Breast epithelium (tissue), 4 donors: Measurements from ENCODE around the gene CHCHD6. TPM values are rescaled to one million over a fixed set of nuclear protein-coding genes. Genes with fewer than 3 reads are reported as not detected.

Source experiments
- DNase-seq, 2 donors: peaks; one replicate each; pipeline ENCODE4 v3.0.0-alpha.2; 2019; ENCODE audit warnings: low spot score in 2 of 2
- H3K27ac ChIP-seq, 2 donors: fragments of 200-600 bp; sonication (generic) in 1 of 2; one replicate each; pipeline ENCODE4 v1.5.1; 2016 to 2019; ENCODE audit warnings: mild to moderate bottlenecking in 1 of 2
- H3K27me3 ChIP-seq, 2 donors: fragments of 200-600 bp; sonication (generic) in 1 of 2; one replicate each; pipeline versions ENCODE4 v1.5.1 to v1.6.0; 2017 to 2019; ENCODE audit warnings: control low read depth in 1 of 2, mild to moderate bottlenecking in 1 of 2
- H3K36me3 ChIP-seq: fragments of 200-600 bp; one replicate; pipeline ENCODE4 v1.5.1; 2019
- H3K4me1 ChIP-seq, 2 donors: fragments of 200-600 bp; sonication (generic); one replicate each; pipeline ENCODE4 v1.5.1; 2016 to 2019; ENCODE audit warnings: control low read depth in 1 of 2
- H3K4me3 ChIP-seq, 3 donors: fragments of 200-600 bp; sonication (generic); 1 replicate in 2 of 3; 2 replicates in 1 of 3; pipeline ENCODE4 v1.5.1; 2016 to 2019; ENCODE audit warnings: mild to moderate bottlenecking in 3 of 3, moderate library complexity in 2 of 3
- H3K9me3 ChIP-seq, 2 donors: fragments of 200-600 bp; sonication (generic) in 1 of 2; one replicate each; pipeline ENCODE4 v1.5.1; 2016 to 2019; ENCODE audit warnings: control low read depth in 1 of 2
- CTCF ChIP-seq, 3 donors: fragments of 450-650 bp; IDR thresholded peaks; one replicate each; pipeline ENCODE4 v1.5.1; 2016 to 2017; ENCODE audit warnings: antibody characterized with exemption in 3 of 3, mild to moderate bottlenecking in 3 of 3, moderate library complexity in 3 of 3
- POLR2A ChIP-seq: fragments of 450-650 bp; IDR thresholded peaks from one replicate; pipeline ENCODE4 v1.6.1; 2016; ENCODE audit warnings: antibody characterized with exemption, mild to moderate bottlenecking, moderate library complexity
- POLR2AphosphoS5 ChIP-seq, 3 donors: sonication (generic); formaldehyde crosslinking; IDR thresholded peaks; one replicate each; pipeline ENCODE4 v1.6.1; 2017; ENCODE audit warnings: antibody characterized with exemption in 3 of 3
- intact Hi-C: fragments of 100-400 bp; cut with DNase I; formaldehyde crosslinking; loops from one replicate; pipeline ENCODE4 v1.15.1; 2023; ENCODE audit warnings: low total_unique reads
- total RNA-seq, 3 donors: library from RNA; depleted of rRNA; stranded (reverse); fragments of >200 nt; gene quantifications; one replicate each; pipeline ENCODE4 v1.1.0, GENCODE V29; 2016

The CHCHD6 gene
- total RNA-seq, 3 donors from 2014 or later, result 12.2 to 21.2 (median 19.3) TPM

- TF ChIP-seq CTCF (IDR thresholded peaks at IDR 0.05), result no peak
- no peak for TF ChIP-seq POLR2A
- TF ChIP-seq POLR2AphosphoS5 (IDR thresholded peaks at IDR 0.05), result no peak
- intact Hi-C loops, result no loop called here
- H3K4me1 ChIP-seq, result no peaks in the 10 kb centered on the region
- H3K36me3 ChIP-seq, result no peaks in the 10 kb centered on the region
- no peaks in the 10 kb centered on the region for H3K27me3 ChIP-seq
- H3K27ac ChIP-seq, result no peak overlapping the region
- DNase-seq, result no peak
- H3K9me3 ChIP-seq, result no peaks in the 10 kb centered on the region
- no peak overlapping the region for H3K4me3 ChIP-seq
These were observed 250.3 kb downstream of the CHCHD6 start for GRCh38 chr3:126954141-126954842.

- H3K27me3 ChIP-seq, result no peaks in the 10 kb centered on the region
- H3K4me1 ChIP-seq, result no peaks in the 10 kb centered on the region
- intact Hi-C loops, result no loop called here
- H3K9me3 ChIP-seq, result no peaks in the 10 kb centered on the region
- no peaks in the 10 kb centered on the region for H3K36me3 ChIP-seq
- no peak overlapping the region for H3K4me3 ChIP-seq
- TF ChIP-seq CTCF (IDR thresholded peaks at IDR 0.05), result no peak
- no peak for TF ChIP-seq POLR2A
- no peak for TF ChIP-seq POLR2AphosphoS5 (IDR thresholded peaks at IDR 0.05)
- no peak overlapping the region for H3K27ac ChIP-seq
- peak in 1 of 2 donors; percentile 10 for DNase-seq
These were observed 251.2 kb downstream of the CHCHD6 start for GRCh38 chr3:126955004-126955790.

- H3K36me3 ChIP-seq, result no peaks in the 10 kb centered on the region
- no peaks in the 10 kb centered on the region for H3K9me3 ChIP-seq
- peaks cover 3 to 7% of the 10 kb centered on the region in 2 donors for H3K4me1 ChIP-seq
- no peak for TF ChIP-seq POLR2A
- TF ChIP-seq POLR2AphosphoS5 (IDR thresholded peaks at IDR 0.05), result no peak
- no peak for TF ChIP-seq CTCF (IDR thresholded peaks at IDR 0.05)
- DNase-seq, result peak in 1 of 2 donors; percentile 35
- H3K4me3 ChIP-seq, result no peak overlapping the region
- intact Hi-C loops, result no loop called here
- no peaks in the 10 kb centered on the region for H3K27me3 ChIP-seq
- no peak overlapping the region for H3K27ac ChIP-seq
These were observed 252.3 kb downstream of the CHCHD6 start for GRCh38 chr3:126956361-126956760.

GRCh38 chr3:126956866-126957650 is 253.0 kb downstream of the CHCHD6 start:
- Histone ChIP-seq H3K4me3 (no peak overlapping the region), H3K36me3 (no peaks in the 10 kb centered on the region), H3K4me1 (peaks cover 6 to 8% of the 10 kb centered on the region in 2 donors), H3K27me3 (no peaks in the 10 kb centered on the region), H3K9me3 (no peaks in the 10 kb centered on the region), H3K27ac (peak overlapping the region in 1 of 2 donors; percentile 33)
- intact Hi-C loops, result no loop called here
- TF ChIP-seq POLR2A (no peak), CTCF (IDR thresholded peaks at IDR 0.05) (no peak), POLR2AphosphoS5 (IDR thresholded peaks at IDR 0.05) (no peak)
- DNase-seq, result peak; percentile 48 to 50
